ENCODE measurements around the gene TKTL2.

The TKTL2 gene

GRCh38 chr4:163473576-163473975 is at the start of gene TKTL2:
Gene TKTL2, minus strand, starts transcription at chr4:163473754. Its CDS starts 20 bp downstream, at chr4:163473734.
- no peak for DNase-seq (ENCODE audit: low read depth)

GRCh38 chr4:163515198-163515597 is 41.6 kb upstream of the TKTL2 start:
- no peak for DNase-seq (ENCODE audit: low read depth)

GRCh38 chr4:163505374-163505773 is 31.8 kb upstream of the TKTL2 start:
- no peak for DNase-seq (ENCODE audit: low read depth)

GRCh38 chr4:163500586-163500985 is 27.0 kb upstream of the TKTL2 start:
- DNase-seq (ENCODE audit: low read depth) = no peak

GRCh38 chr4:163495900-163496299 is 22.3 kb upstream of the TKTL2 start:
- DNase-seq (ENCODE audit: low read depth) = no peak

- DNase-seq (ENCODE audit: low read depth) = peak; percentile 88
Observed at GRCh38 chr4:163494360-163495241, 21.0 kb upstream of the TKTL2 start, which contains the start of gene TMA16. Gene TMA16, plus strand, starts transcription at chr4:163494690. Its CDS starts 112 bp downstream, at chr4:163494802.

GRCh38 chr4:163493643-163494359 is 20.2 kb upstream of the TKTL2 start:
- DNase-seq (ENCODE audit: low read depth) = no peak

- DNase-seq (ENCODE audit: low read depth) = no peak
Observed at GRCh38 chr4:163492951-163493504, 19.5 kb upstream of the TKTL2 start.

- no peak for DNase-seq (ENCODE audit: low read depth)
Observed at GRCh38 chr4:163489929-163490328, 16.4 kb upstream of the TKTL2 start.

- DNase-seq (ENCODE audit: low read depth) = no peak
Observed at GRCh38 chr4:163486321-163486720, 12.8 kb upstream of the TKTL2 start.

- DNase-seq (ENCODE audit: low read depth) = no peak
Observed at GRCh38 chr4:163485589-163485988, 12.0 kb upstream of the TKTL2 start.

- peak; percentile 28 for DNase-seq (ENCODE audit: low read depth)
Observed at GRCh38 chr4:163484906-163485305, 11.4 kb upstream of the TKTL2 start.

GRCh38 chr4:163482190-163482589 is 8.6 kb upstream of the TKTL2 start:
- no peak for DNase-seq (ENCODE audit: low read depth)

GRCh38 chr4:163476761-163477438 is 3.3 kb upstream of the TKTL2 start:
- DNase-seq (ENCODE audit: low read depth) = no peak

- no peak for DNase-seq (ENCODE audit: low read depth)
Observed at GRCh38 chr4:163474027-163474426, 473 bp upstream of the TKTL2 start.

GRCh38 chr4:163473130-163473529 is 424 bp downstream of the TKTL2 start:
- DNase-seq (ENCODE audit: low read depth) = no peak

- no peak for DNase-seq (ENCODE audit: low read depth)
Observed at GRCh38 chr4:163470391-163470790, 3.2 kb downstream of the TKTL2 start.

GRCh38 chr4:163467082-163467770 is 6.3 kb downstream of the TKTL2 start:
- DNase-seq (ENCODE audit: low read depth) = no peak

GRCh38 chr4:163462556-163462955 is 11.0 kb downstream of the TKTL2 start:
- no peak for DNase-seq (ENCODE audit: low read depth)

- DNase-seq (ENCODE audit: low read depth) = no peak
Observed at GRCh38 chr4:163448540-163449203, 24.9 kb downstream of the TKTL2 start.

- no peak for DNase-seq (ENCODE audit: low read depth)
Observed at GRCh38 chr4:163447481-163447880, 26.1 kb downstream of the TKTL2 start.
